Measurements from ENCODE around the gene CRELD2. TPM values are rescaled to one million over a fixed set of nuclear protein-coding genes. Genes with fewer than 3 reads are reported as not detected.

The CRELD2 gene
- total and polyA plus RNA-seq, 2 of the 13 experiments (the other 11 are each of a cell fraction or from before 2014, with no cell fraction given) = 17.2 to 44.7 TPM

GRCh38 chr22:49970528-49971231, 52.2 kb downstream of the CRELD2 start (continued):
- TF ChIP-seq SP5 (CRISPR knock-in tag; IDR thresholded peaks at IDR 0.05; ENCODE audit: borderline replicate concordance, low read depth) (peak; percentile 92), ZNF770 (CRISPR knock-in tag; IDR thresholded peaks at IDR 0.05) (no peak), ZNF720 (CRISPR knock-in tag; IDR thresholded peaks at IDR 0.05) (no peak), ZMAT3 (CRISPR knock-in tag; conservative IDR thresholded peaks at IDR 0.05) (peak; percentile 89; the same call in 1 of the 2 replicates), TRAFD1 (CRISPR knock-in tag; IDR thresholded peaks at IDR 0.05; ENCODE audit: borderline replicate concordance) (no peak), ZNF10 (CRISPR knock-in tag; IDR thresholded peaks at IDR 0.05; ENCODE audit: borderline replicate concordance, low read depth) (no peak), ZNF18 (CRISPR knock-in tag; IDR thresholded peaks at IDR 0.05; ENCODE audit: insufficient replicate concordance) (peak; percentile 88), HOXA5 (CRISPR knock-in tag; IDR thresholded peaks at IDR 0.05) (peak; percentile 67; the same call in 1 of the 2 replicates), ZNF350 (CRISPR knock-in tag; IDR thresholded peaks at IDR 0.05; ENCODE audit: borderline replicate concordance, low read depth) (peak; percentile 51; the same call in 1 of the 2 replicates), EZH2 (conservative IDR thresholded peaks at IDR 0.05; ENCODE audit: low read depth, low read length) (no peak), TRIM24 (CRISPR knock-in tag; IDR thresholded peaks at IDR 0.05) (no peak), MYPOP (CRISPR knock-in tag; IDR thresholded peaks at IDR 0.05) (peak; percentile 74; the same call in 1 of the 2 replicates), ZNF597 (CRISPR knock-in tag; IDR thresholded peaks at IDR 0.05) (no peak), THYN1 (CRISPR knock-in tag; IDR thresholded peaks at IDR 0.05; ENCODE audit: borderline replicate concordance, low read depth) (no peak), ZNF124 (CRISPR knock-in tag; IDR thresholded peaks at IDR 0.05) (peak; percentile 76; the same call in 1 of the 2 replicates), GLI4 (CRISPR knock-in tag; IDR thresholded peaks at IDR 0.05; ENCODE audit: borderline replicate concordance) (no peak), SALL1 (CRISPR knock-in tag; IDR thresholded peaks at IDR 0.05) (peak; percentile 95), KLF6 (CRISPR knock-in tag; IDR thresholded peaks at IDR 0.05) (no peak), ADNP (CRISPR knock-in tag; IDR thresholded peaks at IDR 0.05) (no peak), ZNF629 (CRISPR knock-in tag; conservative IDR thresholded peaks at IDR 0.05) (0 out of 2 replicates have a peak, but pooled peaks have one; percentile 20), MTERF4 (CRISPR knock-in tag; IDR thresholded peaks at IDR 0.05) (peak; percentile 48)

Measured in HepG2 (cell line).